ENCODE measurements around the gene PAFAH1B2. TPM values are rescaled to one million over a fixed set of nuclear protein-coding genes. Genes with fewer than 3 reads are reported as not detected.
"Not testable (repeated sequence)": the region's sequence is repeated elsewhere in the genome, so short reads cannot be mapped to it uniquely, and the experiment has no call there.

PAFAH1B2 gene
- total RNA-seq, 1 donor from 2014 or later = 78.7 TPM

DNA sequence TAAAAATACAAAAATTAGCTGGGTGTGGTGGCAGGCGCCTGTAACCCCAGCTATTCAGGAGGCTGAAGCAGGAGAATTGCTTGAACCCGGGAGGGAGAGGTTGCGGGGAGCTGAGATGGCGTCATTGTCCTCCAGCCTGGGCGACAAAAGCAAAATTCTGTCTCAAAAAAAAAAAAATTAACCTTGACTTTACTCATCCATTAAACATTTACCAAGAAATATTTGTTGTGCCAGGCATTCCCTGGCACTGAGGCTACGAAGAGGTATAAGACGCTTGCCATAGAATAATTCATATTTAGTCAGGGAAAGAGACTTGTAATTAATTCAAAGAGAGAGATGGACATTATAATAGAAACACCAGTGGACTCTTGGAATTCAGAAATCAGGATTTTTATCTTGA lies 13.2 kb upstream of the PAFAH1B2 start:
- POLR2A ChIA-PET = interaction anchor here (0.7 kb wide), 1 partner anchor 349 kb away, joined by 4 read pairs; no protein-coding TSS in a partner anchor
- Mint-ChIP-seq H3K4me1 (peaks cover 3% of the 10 kb centered on the region), H3K27ac (no peak overlapping the region), H3K4me3 (no peak overlapping the region), H3K9me3 (no peaks in the 10 kb centered on the region), H3K27me3 (no peaks in the 10 kb centered on the region), H3K36me3 (ENCODE audit: low read depth) (no peaks in the 10 kb centered on the region)
- DNase-seq (no peak), ATAC-seq (ENCODE audit: low read depth) (no peak)
- no peak for TF ChIP-seq CTCF (IDR thresholded peaks at IDR 0.05)
- intact Hi-C loops (cut with micrococcal nuclease) = loop anchor here (5.0 kb wide), 1 partner anchor 76 kb away; no protein-coding TSS in a partner anchor
- CTCF ChIA-PET = no interaction called here

DNA sequence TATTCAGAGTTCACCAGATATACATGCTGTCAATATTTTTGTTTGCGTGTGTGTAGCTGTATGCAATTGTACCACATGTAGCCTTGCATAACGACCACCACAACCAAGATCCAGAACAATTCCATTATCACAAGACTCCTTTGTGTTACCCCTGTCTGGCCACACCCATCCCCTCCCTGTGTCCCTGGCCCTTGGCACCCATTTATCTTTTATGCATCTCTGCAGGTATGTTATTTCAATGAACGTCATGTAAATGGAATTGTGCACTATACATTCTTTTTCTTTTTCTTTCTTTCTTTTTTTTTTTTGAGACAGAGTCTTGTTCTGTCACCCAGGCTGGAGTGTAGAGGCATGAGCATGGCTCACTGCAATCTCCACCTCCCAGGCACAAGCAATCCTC lies 9.7 kb upstream of the PAFAH1B2 start:
- intact Hi-C loops (cut with micrococcal nuclease) = loop anchor here (5.0 kb wide), 1 partner anchor 73 kb away; no protein-coding TSS in a partner anchor
- Mint-ChIP-seq H3K4me1 (no peaks in the 10 kb centered on the region), H3K36me3 (ENCODE audit: low read depth) (no peaks in the 10 kb centered on the region), H3K4me3 (no peak overlapping the region), H3K27ac (no peak overlapping the region), H3K9me3 (no peaks in the 10 kb centered on the region), H3K27me3 (no peaks in the 10 kb centered on the region)
- ChIA-PET POLR2A (no interaction called here), CTCF (no interaction called here)
- TF ChIP-seq CTCF (IDR thresholded peaks at IDR 0.05) = no peak
- no peak for DNase-seq
- ATAC-seq (ENCODE audit: low read depth) = no peak

DNA sequence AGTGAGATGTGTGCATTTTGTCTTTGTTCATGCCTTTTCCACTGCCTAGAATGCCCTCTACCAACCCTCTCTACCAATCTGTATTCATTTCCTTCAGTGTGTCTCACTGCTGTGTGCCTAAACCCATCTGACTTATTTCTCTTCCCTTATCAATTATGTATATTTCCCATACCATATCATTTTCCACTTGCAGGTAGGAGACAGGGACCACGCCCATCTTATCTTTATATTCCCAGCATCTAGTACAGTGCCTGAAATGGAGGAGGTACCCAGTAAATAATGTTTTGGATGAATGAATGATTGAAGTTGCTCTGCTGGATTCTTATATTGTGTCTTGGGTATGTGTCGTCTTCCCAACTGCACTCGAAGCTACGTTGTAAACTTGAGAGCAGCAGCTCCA lies 9.1 kb upstream of the PAFAH1B2 start:
- CTCF ChIA-PET; ATAC-seq (ENCODE audit: low read depth); H3K9me3 Mint-ChIP-seq; H3K4me3 Mint-ChIP-seq; H3K27me3 Mint-ChIP-seq; H3K4me1 Mint-ChIP-seq; H3K27ac Mint-ChIP-seq; POLR2A ChIA-PET; DNase-seq; H3K36me3 Mint-ChIP-seq (ENCODE audit: low read depth): not testable (repeated sequence)
- intact Hi-C loops (cut with micrococcal nuclease) = loop anchor here (5.0 kb wide), 1 partner anchor 72 kb away; no protein-coding TSS in a partner anchor

DNA sequence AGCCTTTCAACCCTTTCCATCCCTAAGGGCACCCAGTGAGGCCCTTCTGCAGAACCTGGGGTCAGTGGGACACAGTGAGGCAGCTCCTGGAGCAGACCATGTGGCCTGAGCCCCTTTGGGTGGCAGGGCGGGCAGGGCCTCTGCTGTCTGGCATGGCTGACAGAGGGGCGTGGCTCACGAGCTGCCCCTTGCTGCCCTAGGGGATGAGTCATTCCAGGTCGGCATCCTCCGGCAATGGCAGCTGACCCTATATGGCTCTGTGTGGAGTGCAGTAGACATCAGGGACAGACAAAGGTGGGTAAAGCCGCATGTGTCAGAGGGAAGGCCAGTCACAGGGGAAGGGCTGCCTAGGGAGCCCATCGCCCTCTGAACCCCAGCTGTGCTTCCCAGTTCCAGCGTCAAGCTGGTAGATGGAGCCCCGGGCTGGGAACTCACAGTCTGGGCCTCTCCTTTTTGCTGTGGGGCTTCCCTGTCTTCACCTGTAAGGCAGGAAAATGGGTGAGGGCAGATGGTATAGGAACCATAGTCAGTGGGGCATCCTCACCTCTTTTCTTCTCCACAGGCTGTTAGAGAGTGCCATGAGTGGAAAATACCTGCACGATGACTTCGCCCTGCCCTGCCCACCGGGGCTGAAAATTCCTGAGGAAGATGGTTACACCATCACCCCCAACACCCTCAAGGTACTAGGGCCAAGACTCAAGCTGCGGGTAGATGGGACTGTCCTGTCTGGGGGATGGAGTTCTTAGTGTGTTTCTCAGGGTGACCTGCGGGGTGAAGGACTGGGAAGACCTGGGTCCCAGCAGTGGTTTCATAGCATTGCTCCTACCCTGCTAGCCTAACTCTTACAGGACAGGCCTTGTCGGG lies 6.6 kb upstream of the PAFAH1B2 start:
- ATAC-seq (ENCODE audit: low read depth); H3K27ac Mint-ChIP-seq; H3K9me3 Mint-ChIP-seq; intact Hi-C loops (cut with micrococcal nuclease); CTCF ChIA-PET; H3K27me3 Mint-ChIP-seq; H3K4me3 Mint-ChIP-seq; POLR2A ChIA-PET; H3K4me1 Mint-ChIP-seq; H3K36me3 Mint-ChIP-seq (ENCODE audit: low read depth); DNase-seq: not testable (repeated sequence)

GRCh38 chr11:117143390-117143789 lies 697 bp upstream of the PAFAH1B2 start:
- ChIA-PET CTCF (interaction anchor here (0.9 to 2.8 kb wide), 4 partner anchors 36 to 88 kb away, joined by 3 to 16 read pairs (median 10); partner anchors contain the start of gene SIDT2), POLR2A (interaction anchor here (0.6 to 5.2 kb wide), 14 partner anchors 23 to 356 kb away, joined by 3 to 79 read pairs (median 5); partner anchors contain the start of genes CEP164, PCSK7, RNF214 and SIDT2)
- Mint-ChIP-seq H3K36me3 (ENCODE audit: low read depth) (peaks cover 31% of the 10 kb centered on the region), H3K4me3 (peak overlapping the region; percentile 95), H3K27me3 (peaks cover 5% of the 10 kb centered on the region), H3K4me1 (peaks cover 39% of the 10 kb centered on the region), H3K9me3 (no peaks in the 10 kb centered on the region), H3K27ac (peak overlapping the region; percentile 95)
- no peak for TF ChIP-seq CTCF (IDR thresholded peaks at IDR 0.05)
- DNase-seq (no peak), ATAC-seq (ENCODE audit: low read depth) (no peak)
- intact Hi-C loops (cut with micrococcal nuclease) = loop anchor here (5.0 kb wide), 1 partner anchor 46 kb away; the partner anchor contains the start of gene SIK3

Data from activated B cell treated with CpG ODN at 0.5 μM for 24 hours (primary cell).